HFFc6 (cell line): ENCODE measurements around the gene SPC24. TPM values are rescaled to one million over a fixed set of nuclear protein-coding genes. Genes with fewer than 3 reads are reported as not detected.
"Not testable (repeated sequence)": the region's sequence is repeated elsewhere in the genome, so short reads cannot be mapped to it uniquely, and the experiment has no call there.

Source experiments
- DNase-seq: peaks from one replicate; pipeline ENCODE4 v3.0.0-alpha.2; 2018
- H3K27ac Mint-ChIP-seq: 2 replicates; pipeline ENCODE4 v1.8.0; 2020; ENCODE audit warnings: mild to moderate bottlenecking, mixed read lengths
- H3K27me3 Mint-ChIP-seq: 2 replicates; pipeline ENCODE4 v1.8.0; 2021; ENCODE audit warnings: mild to moderate bottlenecking, moderate library complexity, mixed read lengths; ENCODE audit not compliant: insufficient read depth
- H3K36me3 Mint-ChIP-seq: 2 replicates; pipeline ENCODE4 v1.8.0; 2021; ENCODE audit warnings: low read depth, mixed read lengths
- H3K4me1 Mint-ChIP-seq: 2 replicates; pipeline ENCODE4 v1.8.0; 2020; ENCODE audit warnings: low read depth, mixed read lengths
- H3K4me3 Mint-ChIP-seq: 2 replicates; pipeline ENCODE4 v1.8.0; 2020; ENCODE audit warnings: mild to moderate bottlenecking, moderate library complexity, mixed read lengths
- H3K9me3 Mint-ChIP-seq: 2 replicates; pipeline ENCODE4 v1.8.0; 2020; ENCODE audit warnings: mild to moderate bottlenecking, mixed read lengths
- CTCF ChIP-seq: fragments of 200-600 bp; sonication (generic); IDR thresholded peaks from 2 replicates; pipeline ENCODE4 v1.5.0; 2021; ENCODE audit warnings: antibody characterized with exemption, mild to moderate bottlenecking
- total RNA-seq, 6 experiments: library from RNA; stranded (reverse); fragmentation: NEBNext Ultra II Directional; extraction: Animal tissue kit (Norgen Biotek cat#: 25700); gene quantifications; 2 replicates in 1 of 6; 3 replicates in 5 of 6; pipeline ENCODE4 v1.2.3, GENCODE V29; 2021

The SPC24 gene
- total RNA-seq, 6 experiments from 2014 or later: 21.0 to 54.6 (median 50.3) TPM

- H3K9me3 Mint-ChIP-seq: no peaks in the 10 kb centered on the region
- H3K4me3 Mint-ChIP-seq: no peak overlapping the region
- H3K4me1 Mint-ChIP-seq: peaks cover 20% of the 10 kb centered on the region
- no peak for DNase-seq
- H3K27me3 Mint-ChIP-seq: no peaks in the 10 kb centered on the region
- TF ChIP-seq CTCF: no peak
- H3K27ac Mint-ChIP-seq: peak overlapping the region; percentile 53; the same call in 1 of the 2 replicates
- peaks cover 21% of the 10 kb centered on the region for H3K36me3 Mint-ChIP-seq
Observed at GRCh38 chr19:11145536-11145924, 10.1 kb downstream of the SPC24 start.

- Mint-ChIP-seq H3K36me3 (peaks cover 21% of the 10 kb centered on the region), H3K9me3 (no peaks in the 10 kb centered on the region), H3K4me1 (peaks cover 43% of the 10 kb centered on the region), H3K4me3 (peak overlapping the region; percentile 47), H3K27me3 (no peaks in the 10 kb centered on the region), H3K27ac (peak overlapping the region; percentile 94)
- no peak for TF ChIP-seq CTCF
- DNase-seq: peak; percentile 93
Observed at GRCh38 chr19:11142528-11143171, 12.9 kb downstream of the SPC24 start.

GRCh38 chr19:11141937-11142527, 13.6 kb downstream of the SPC24 start:
- Mint-ChIP-seq H3K9me3 (no peaks in the 10 kb centered on the region), H3K4me1 (peaks cover 47% of the 10 kb centered on the region), H3K4me3 (peak overlapping the region; percentile 45), H3K27me3 (no peaks in the 10 kb centered on the region), H3K36me3 (peaks cover 19% of the 10 kb centered on the region), H3K27ac (peak overlapping the region; percentile 75)
- TF ChIP-seq CTCF: no peak; the same call in 1 of the 2 replicates
- DNase-seq: no peak

- no peak for DNase-seq
- no peak overlapping the region for H3K4me3 Mint-ChIP-seq
- H3K27ac Mint-ChIP-seq: peak overlapping the region; percentile 5; the same call in 1 of the 2 replicates
- no peaks in the 10 kb centered on the region for H3K9me3 Mint-ChIP-seq
- no peaks in the 10 kb centered on the region for H3K27me3 Mint-ChIP-seq
- no peak for TF ChIP-seq CTCF
- H3K36me3 Mint-ChIP-seq: peaks cover 10% of the 10 kb centered on the region
- H3K4me1 Mint-ChIP-seq: peaks cover 56% of the 10 kb centered on the region
Observed at GRCh38 chr19:11140896-11141295, 14.7 kb downstream of the SPC24 start.

GRCh38 chr19:11140023-11140538, 15.5 kb downstream of the SPC24 start:
- Mint-ChIP-seq H3K4me1 (peaks cover 57% of the 10 kb centered on the region), H3K27ac (peak overlapping the region; percentile 99)
- not testable (repeated sequence) for H3K36me3 Mint-ChIP-seq, H3K9me3 Mint-ChIP-seq, H3K4me3 Mint-ChIP-seq, DNase-seq, H3K27me3 Mint-ChIP-seq
